Fibroblast of lung (primary cell): ENCODE data around the gene ARMH3. TPM values are rescaled to one million over a fixed set of nuclear protein-coding genes. Genes with fewer than 3 reads are reported as not detected.
A peak's percentile ranks its signal among the peaks of the same experiment; 100 is the strongest.

Experiments
- DNase-seq, 2 donors: peaks; one replicate each; pipeline versions ENCODE4 v3.0.0 to v3.0.0-alpha.2; 2010; ENCODE audit warnings: low read depth in 2 of 2
- H2AFZ ChIP-seq: 2 replicates; pipeline ENCODE4 v1.5.1; 2012; ENCODE audit warnings: low read length, control low read depth, inconsistent platforms
- H3K27ac ChIP-seq: 2 replicates; pipeline ENCODE4 v1.5.1; 2011; ENCODE audit warnings: low read length, control low read depth; ENCODE audit not compliant: insufficient read depth
- H3K27me3 ChIP-seq: 2 replicates; pipeline ENCODE4 v1.5.1; 2011; ENCODE audit warnings: mild to moderate bottlenecking, low read length; ENCODE audit not compliant: control insufficient read depth, insufficient read depth
- H3K36me3 ChIP-seq: 2 replicates; pipeline ENCODE4 v1.5.1; 2011; ENCODE audit warnings: low read length; ENCODE audit not compliant: control insufficient read depth, insufficient read depth
- H3K4me1 ChIP-seq: 2 replicates; pipeline ENCODE4 v1.5.1; 2011; ENCODE audit warnings: low read length; ENCODE audit not compliant: control insufficient read depth, insufficient read depth; ENCODE audit errors: extremely low read depth
- H3K4me2 ChIP-seq: 2 replicates; pipeline ENCODE4 v1.5.1; 2011; ENCODE audit warnings: low read length, control low read depth; ENCODE audit not compliant: insufficient read depth; ENCODE audit errors: extremely low read depth
- H3K4me3 ChIP-seq, 4 experiments: fragments of 200-600 bp in 1 of 4; sonication (generic) in 1 of 4; replicated peaks in 1 of 4; 2 replicates each; pipeline ENCODE4 v1.5.1; 2011 to 2016; ENCODE audit warnings: low read length in 4 of 4, low read depth in 3 of 4, mild to moderate bottlenecking in 3 of 4, control low read depth in 2 of 4, inconsistent platforms in 1 of 4, mixed read lengths in 1 of 4; ENCODE audit not compliant: insufficient read depth in 1 of 4; ENCODE audit errors: control extremely low read depth in 1 of 4
- H3K79me2 ChIP-seq: 2 replicates; pipeline ENCODE4 v1.5.1; 2012; ENCODE audit warnings: mild to moderate bottlenecking, low read length, inconsistent platforms; ENCODE audit not compliant: control insufficient read depth, insufficient read depth
- H3K9ac ChIP-seq: 2 replicates; pipeline ENCODE4 v1.5.1; 2011; ENCODE audit warnings: mild to moderate bottlenecking, low read length, control low read depth; ENCODE audit not compliant: insufficient read depth
- H3K9me3 ChIP-seq: 2 replicates; pipeline ENCODE4 v1.5.1; 2012; ENCODE audit warnings: low read depth, low read length; ENCODE audit not compliant: control insufficient read depth, insufficient read depth
- H4K20me1 ChIP-seq: 2 replicates; pipeline ENCODE4 v1.5.1; 2011; ENCODE audit warnings: low read length; ENCODE audit not compliant: control insufficient read depth, insufficient read depth; ENCODE audit errors: extremely low read depth
- CTCF ChIP-seq, 2 donors: IDR thresholded peaks in 1 of 2; conservative IDR thresholded peaks in 1 of 2; 1 replicate in 1 of 2; 2 replicates in 1 of 2; pipeline ENCODE4 v1.5.1; 2011 to 2012; ENCODE audit warnings: low read length in 2 of 2, control low read depth in 1 of 2, inconsistent platforms in 1 of 2, low read depth in 1 of 2, mild to moderate bottlenecking in 1 of 2
- EZH2 ChIP-seq: IDR thresholded peaks from 2 replicates; pipeline ENCODE4 v1.5.1; 2012; ENCODE audit warnings: low read length, control low read depth, mild to moderate bottlenecking; ENCODE audit errors: missing control alignments
- polyA plus RNA-seq, 2 donors: library from polyadenylated mRNA; depleted of rRNA in 1 of 2; stranded (reverse) in 1 of 2; unstranded in 1 of 2; fragments of >200 nt; gene quantifications; 2 replicates each; pipeline ENCODE4 v1.2.1, GENCODE V29; 2011 to 2012; ENCODE audit warnings: missing spikeins in 1 of 2
- total RNA-seq: library from RNA; depleted of rRNA; stranded (reverse); fragments of >200 nt; gene quantifications from 2 replicates; pipeline ENCODE4 v1.2.1, GENCODE V29; 2014

The ARMH3 gene
- total and polyA plus RNA-seq, 2 donors (not counting 1 experiment from before 2014, with no cell fraction given): 14.5 to 16.4 TPM

- Histone ChIP-seq H2AFZ (no peak overlapping the region), H4K20me1 (no peaks in the 10 kb centered on the region), H3K36me3 (no peaks in the 10 kb centered on the region), H3K27me3 (no peaks in the 10 kb centered on the region), H3K4me3 (peak overlapping the region; percentile 9 to 35 (median 18)), H3K4me2 (peak overlapping the region; percentile 69), H3K79me2 (no peaks in the 10 kb centered on the region), H3K27ac (no peak overlapping the region), H3K9me3 (no peaks in the 10 kb centered on the region), H3K4me1 (no peaks in the 10 kb centered on the region), H3K9ac (peak overlapping the region; percentile 4)
- TF ChIP-seq EZH2: no peak
- TF ChIP-seq CTCF (conservative IDR thresholded peaks at IDR 0.05 in 1 of 2, IDR thresholded peaks at IDR 0.05 in 1 of 2; ENCODE audit: low read depth in 1 of 2, low read length in 2 of 2): no peak
- DNase-seq: no peak
Observed at GRCh38 chr10:101839416-101840063, 216.4 kb downstream of the ARMH3 start.

- no peak overlapping the region for H2AFZ ChIP-seq
- no peak for DNase-seq
- H3K27ac ChIP-seq: no peak overlapping the region
- no peaks in the 10 kb centered on the region for H3K27me3 ChIP-seq
- H3K9me3 ChIP-seq: no peaks in the 10 kb centered on the region
- no peak overlapping the region for H3K9ac ChIP-seq
- H3K79me2 ChIP-seq: no peaks in the 10 kb centered on the region
- H3K36me3 ChIP-seq: no peaks in the 10 kb centered on the region
- H4K20me1 ChIP-seq: no peaks in the 10 kb centered on the region
- H3K4me1 ChIP-seq: no peaks in the 10 kb centered on the region
- TF ChIP-seq CTCF (conservative IDR thresholded peaks at IDR 0.05 in 1 of 2, IDR thresholded peaks at IDR 0.05 in 1 of 2; ENCODE audit: low read depth in 1 of 2, low read length in 2 of 2) (no peak), EZH2 (no peak)
- H3K4me3 ChIP-seq: no peak overlapping the region
- no peak overlapping the region for H3K4me2 ChIP-seq
Observed at GRCh38 chr10:101839002-101839401, 217.0 kb downstream of the ARMH3 start.

GRCh38 chr10:101838416-101838970, 217.5 kb downstream of the ARMH3 start:
- Histone ChIP-seq H3K4me2 (no peak overlapping the region), H2AFZ (no peak overlapping the region), H3K27ac (no peak overlapping the region), H3K4me3 (no peak overlapping the region), H3K4me1 (no peaks in the 10 kb centered on the region), H3K79me2 (no peaks in the 10 kb centered on the region), H4K20me1 (no peaks in the 10 kb centered on the region), H3K9ac (no peak overlapping the region), H3K9me3 (no peaks in the 10 kb centered on the region), H3K36me3 (no peaks in the 10 kb centered on the region), H3K27me3 (no peaks in the 10 kb centered on the region)
- DNase-seq: no peak
- TF ChIP-seq CTCF (conservative IDR thresholded peaks at IDR 0.05 in 1 of 2, IDR thresholded peaks at IDR 0.05 in 1 of 2; ENCODE audit: low read depth in 1 of 2, low read length in 2 of 2) (no peak), EZH2 (no peak)
